GM19467 (cell line): ENCODE data around the gene CTRB1.

Experiments used
- ATAC-seq: cut with Tn5 transposase; IDR thresholded peaks from one replicate; pipeline ENCODE4 v1.9.1; 2021; ENCODE audit warnings: mild to moderate bottlenecking, moderate library complexity; ENCODE audit not compliant: unreplicated experiment

The CTRB1 gene

GRCh38 chr16:75218256-75219076 is at the start of gene CTRB1:
TSS of gene CTRB1 (plus strand) at chr16:75218988. CDS start at chr16:75219008, 20 bp downstream.
- ATAC-seq = peak; percentile 53

- ATAC-seq = no peak
Measured at GRCh38 chr16:75169899-75170405, 48.8 kb upstream of the CTRB1 start.

- ATAC-seq = no peak
Measured at GRCh38 chr16:75172578-75172977, 46.2 kb upstream of the CTRB1 start.

- no peak for ATAC-seq
Measured at GRCh38 chr16:75175074-75175473, 43.7 kb upstream of the CTRB1 start.

GRCh38 chr16:75176926-75177325 is 41.9 kb upstream of the CTRB1 start:
- ATAC-seq = no peak

- no peak for ATAC-seq
Measured at GRCh38 chr16:75179208-75179607, 39.6 kb upstream of the CTRB1 start.

GRCh38 chr16:75181630-75182029 is 37.2 kb upstream of the CTRB1 start:
- no peak for ATAC-seq

GRCh38 chr16:75188832-75189477 is 29.8 kb upstream of the CTRB1 start:
- no peak for ATAC-seq

- ATAC-seq = no peak
Measured at GRCh38 chr16:75189638-75190245, 29.0 kb upstream of the CTRB1 start.

GRCh38 chr16:75192606-75193264 is 26.1 kb upstream of the CTRB1 start:
- no peak for ATAC-seq

- ATAC-seq = no peak
Measured at GRCh38 chr16:75193265-75193650, 25.5 kb upstream of the CTRB1 start.

GRCh38 chr16:75193730-75194444 is 24.9 kb upstream of the CTRB1 start:
- no peak for ATAC-seq

- no peak for ATAC-seq
Measured at GRCh38 chr16:75195811-75196790, 22.7 kb upstream of the CTRB1 start.

GRCh38 chr16:75196836-75197235 is 22.0 kb upstream of the CTRB1 start:
- no peak for ATAC-seq

- ATAC-seq = no peak
Measured at GRCh38 chr16:75197522-75198134, 21.2 kb upstream of the CTRB1 start.

GRCh38 chr16:75198135-75198600 is 20.6 kb upstream of the CTRB1 start:
- ATAC-seq = no peak

- no peak for ATAC-seq
Measured at GRCh38 chr16:75202069-75202590, 16.7 kb upstream of the CTRB1 start.

GRCh38 chr16:75203096-75203495 is 15.7 kb upstream of the CTRB1 start:
- no peak for ATAC-seq
